ENCODE measurements around the gene FOXP4.

The FOXP4 gene

DNA sequence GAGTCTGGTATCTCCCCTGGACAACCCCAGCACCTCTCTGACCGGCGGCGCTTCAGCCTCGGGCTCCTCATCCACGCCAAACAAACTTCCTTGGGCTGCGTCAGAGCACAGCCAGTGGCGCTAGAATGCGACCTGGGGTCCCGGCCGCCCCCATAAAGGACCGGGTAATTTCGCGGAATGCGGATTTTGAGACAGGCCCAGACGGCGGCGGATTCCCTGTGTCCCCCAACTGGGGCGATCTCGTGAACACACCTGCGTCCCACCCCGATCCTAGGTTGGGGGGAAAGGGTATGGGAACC, 1.6 kb downstream of the FOXP4 start:
- Mint-ChIP-seq H3K27me3 (ENCODE audit: low read depth) (peaks cover 54% of the 10 kb centered on the region), H3K36me3 (ENCODE audit: low read depth) (peaks cover 25% of the 10 kb centered on the region), H3K9me3 (no peaks in the 10 kb centered on the region), H3K4me1 (peaks cover 45% of the 10 kb centered on the region), H3K4me3 (peak overlapping the region; percentile 97 to 98 (median 98)), H3K27ac (peak overlapping the region in 2 of 3 experiments; percentile 68 to 94)
- TF ChIP-seq, protein P1, sequence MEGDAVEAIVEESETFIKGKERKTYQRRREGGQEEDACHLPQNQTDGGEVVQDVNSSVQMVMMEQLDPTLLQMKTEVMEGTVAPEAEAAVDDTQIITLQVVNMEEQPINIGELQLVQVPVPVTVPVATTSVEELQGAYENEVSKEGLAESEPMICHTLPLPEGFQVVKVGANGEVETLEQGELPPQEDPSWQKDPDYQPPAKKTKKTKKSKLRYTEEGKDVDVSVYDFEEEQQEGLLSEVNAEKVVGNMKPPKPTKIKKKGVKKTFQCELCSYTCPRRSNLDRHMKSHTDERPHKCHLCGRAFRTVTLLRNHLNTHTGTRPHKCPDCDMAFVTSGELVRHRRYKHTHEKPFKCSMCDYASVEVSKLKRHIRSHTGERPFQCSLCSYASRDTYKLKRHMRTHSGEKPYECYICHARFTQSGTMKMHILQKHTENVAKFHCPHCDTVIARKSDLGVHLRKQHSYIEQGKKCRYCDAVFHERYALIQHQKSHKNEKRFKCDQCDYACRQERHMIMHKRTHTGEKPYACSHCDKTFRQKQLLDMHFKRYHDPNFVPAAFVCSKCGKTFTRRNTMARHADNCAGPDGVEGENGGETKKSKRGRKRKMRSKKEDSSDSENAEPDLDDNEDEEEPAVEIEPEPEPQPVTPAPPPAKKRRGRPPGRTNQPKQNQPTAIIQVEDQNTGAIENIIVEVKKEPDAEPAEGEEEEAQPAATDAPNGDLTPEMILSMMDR (IDR thresholded peaks at IDR 0.05; ENCODE audit: unreplicated experiment in 3 of 3), result no peak

DNA sequence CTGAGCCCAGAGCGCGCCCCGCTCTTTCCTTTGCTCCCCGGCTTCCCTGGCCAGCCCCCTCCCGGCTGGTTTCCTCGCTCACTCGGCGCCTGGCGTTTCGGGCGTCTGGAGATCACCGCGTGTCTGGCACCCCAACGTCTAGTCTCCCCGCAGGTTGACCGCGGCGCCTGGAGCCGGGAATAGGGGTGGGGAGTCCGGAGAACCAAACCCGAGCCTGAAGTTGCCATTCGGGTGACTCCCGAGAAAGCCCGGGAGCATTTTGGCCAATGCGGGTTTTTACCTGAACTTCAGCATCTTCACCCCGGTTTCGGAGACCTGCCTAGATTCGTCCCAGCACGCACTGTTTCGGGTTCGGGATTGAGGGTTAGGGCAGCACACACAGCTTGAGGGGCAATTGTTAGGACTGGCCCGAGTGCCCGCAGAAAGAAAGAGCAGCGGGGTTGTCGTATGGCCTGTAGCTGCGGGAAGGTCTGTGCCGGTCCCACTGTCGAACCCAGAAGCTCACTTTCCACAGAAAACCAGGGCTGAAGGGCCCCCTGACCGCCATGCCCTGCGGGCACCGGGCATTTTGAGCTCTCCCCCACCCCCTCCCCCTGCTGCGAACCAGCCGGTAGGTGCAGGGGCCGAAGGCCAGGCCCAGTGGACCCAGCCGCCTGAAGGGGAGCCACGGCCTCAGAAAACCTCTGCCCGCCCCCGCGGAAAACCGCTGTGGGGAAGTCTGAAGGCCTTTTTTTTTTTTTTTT, 2.1 kb downstream of the FOXP4 start:
- H3K4me3 Mint-ChIP-seq, result peak overlapping the region; percentile 97 to 98 (median 98)
- H3K36me3 Mint-ChIP-seq (ENCODE audit: low read depth), result peaks cover 26% of the 10 kb centered on the region

DNA sequence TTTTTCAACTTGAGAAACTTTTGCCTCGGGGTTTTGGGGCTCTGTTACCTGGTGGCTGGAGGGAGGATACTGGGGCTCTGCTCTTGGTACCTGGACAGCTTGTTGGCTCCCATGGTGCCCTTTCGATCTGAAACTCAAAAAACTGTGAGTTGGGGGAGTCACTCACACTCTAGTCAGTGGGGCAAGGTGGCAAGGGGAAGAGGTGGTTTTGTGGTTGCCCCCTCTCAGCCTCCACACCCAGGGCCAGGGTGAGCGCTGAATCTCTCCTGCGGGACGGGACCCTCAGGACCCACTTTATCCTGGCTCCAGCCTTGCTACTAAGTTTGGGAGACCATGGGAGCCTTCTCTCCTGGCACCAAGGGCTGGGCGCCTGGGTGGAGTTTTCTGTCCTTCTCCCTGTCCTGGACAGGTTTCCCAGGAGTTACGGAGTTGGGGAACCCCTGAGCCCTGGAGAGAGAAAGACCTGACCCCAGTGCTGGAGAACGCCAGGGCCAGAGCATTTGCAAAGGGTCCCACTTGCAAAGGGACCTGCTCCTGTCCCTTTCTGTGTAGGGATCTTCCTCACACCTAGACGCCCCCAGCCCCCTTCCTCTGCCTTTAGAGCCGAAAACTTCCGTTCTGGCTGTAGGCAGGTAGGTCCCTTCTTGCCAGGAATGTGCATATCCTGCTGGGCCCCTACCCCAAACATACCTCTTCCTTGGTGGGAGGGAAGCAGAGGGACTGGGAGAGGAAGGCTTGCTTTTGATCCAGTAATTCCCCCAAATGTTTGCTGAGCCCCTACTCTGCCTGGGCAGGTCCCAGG, 2.9 kb downstream of the FOXP4 start:
- H3K4me1 Mint-ChIP-seq, result peaks cover 49% of the 10 kb centered on the region
- TF ChIP-seq, protein P1 (IDR thresholded peaks at IDR 0.05; ENCODE audit: unreplicated experiment in 3 of 3), result no peak
- no peak overlapping the region for H3K27ac Mint-ChIP-seq
- peaks cover 44% of the 10 kb centered on the region for H3K27me3 Mint-ChIP-seq (ENCODE audit: low read depth)
- H3K4me3 Mint-ChIP-seq, result peak overlapping the region; percentile 88 to 97 (median 89)
- H3K9me3 Mint-ChIP-seq, result no peaks in the 10 kb centered on the region
- peaks cover 29% of the 10 kb centered on the region for H3K36me3 Mint-ChIP-seq (ENCODE audit: low read depth)

More for the DNA sequence above, 2.1 kb downstream of the FOXP4 start:
- TF ChIP-seq, protein P1 (IDR thresholded peaks at IDR 0.05; ENCODE audit: unreplicated experiment in 3 of 3), result no peak
- Mint-ChIP-seq H3K27ac (peak overlapping the region in 1 of 3 experiments; percentile 20), H3K4me1 (peaks cover 46% of the 10 kb centered on the region), H3K27me3 (ENCODE audit: low read depth) (peaks cover 51% of the 10 kb centered on the region), H3K9me3 (no peaks in the 10 kb centered on the region)

DNA sequence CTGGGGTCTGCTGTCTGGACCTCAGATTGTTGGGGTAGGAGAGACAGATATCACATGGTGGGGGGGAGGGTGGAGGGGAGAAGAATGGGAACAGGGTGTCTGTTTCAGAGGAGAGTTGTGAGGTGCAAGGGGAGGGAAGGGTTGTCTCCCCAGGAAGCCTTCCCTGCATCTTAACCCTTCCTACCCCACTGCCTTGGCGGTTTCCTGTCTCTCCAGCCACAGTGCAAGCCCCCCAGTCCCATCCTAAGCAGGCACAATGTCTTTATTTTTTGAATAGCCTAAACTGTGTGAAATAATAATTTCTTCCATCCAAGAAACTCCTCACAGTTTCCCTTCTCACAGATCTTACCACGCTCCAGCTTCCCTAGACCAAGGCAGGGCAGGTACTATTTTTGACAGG, 3.5 kb downstream of the FOXP4 start:
- H3K4me1 Mint-ChIP-seq, result peaks cover 47% of the 10 kb centered on the region
- no peaks in the 10 kb centered on the region for H3K9me3 Mint-ChIP-seq
- H3K27me3 Mint-ChIP-seq (ENCODE audit: low read depth), result peaks cover 37% of the 10 kb centered on the region
- peak overlapping the region; percentile 88 to 97 (median 89) for H3K4me3 Mint-ChIP-seq
- TF ChIP-seq, protein P1 (IDR thresholded peaks at IDR 0.05; ENCODE audit: unreplicated experiment in 3 of 3), result no peak
- peaks cover 29% of the 10 kb centered on the region for H3K36me3 Mint-ChIP-seq (ENCODE audit: low read depth)
- H3K27ac Mint-ChIP-seq, result peak overlapping the region in 1 of 3 experiments; percentile 48

DNA sequence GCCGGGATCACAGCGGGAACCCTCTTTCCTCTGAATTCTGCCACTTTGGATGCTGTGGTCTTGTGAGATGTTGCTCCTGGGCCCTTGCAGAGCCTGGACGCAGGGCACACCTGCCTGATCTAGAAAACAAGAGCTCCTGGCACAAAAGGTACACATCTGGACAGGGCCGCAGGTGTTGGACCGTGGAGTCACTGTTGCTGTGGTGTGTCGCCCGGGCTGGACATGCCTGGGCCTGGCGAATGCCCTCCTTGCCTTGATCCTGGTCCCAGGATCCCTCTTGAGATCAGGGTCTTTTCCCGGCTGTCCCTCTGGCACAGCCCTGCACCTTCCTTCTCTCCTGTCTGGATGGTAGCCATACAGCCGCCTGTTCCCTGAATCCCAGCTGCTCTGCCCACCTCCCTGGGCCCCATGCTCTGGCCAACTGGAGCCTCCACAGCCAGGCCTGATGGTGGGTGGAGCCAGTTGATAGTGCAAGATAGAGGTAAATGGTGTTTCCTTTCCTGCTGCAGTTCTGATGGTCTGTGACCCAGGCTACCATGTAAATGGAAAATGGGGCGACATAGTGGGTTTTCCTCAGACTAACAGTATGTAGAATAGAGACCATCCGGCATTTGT, 5.0 kb downstream of the FOXP4 start:
- H3K36me3 Mint-ChIP-seq (ENCODE audit: low read depth), result peaks cover 29% of the 10 kb centered on the region
- peak overlapping the region in 1 of 3 experiments; percentile 36 for H3K27ac Mint-ChIP-seq
- peaks cover 32% of the 10 kb centered on the region for H3K4me1 Mint-ChIP-seq
- peaks cover 24% of the 10 kb centered on the region for H3K27me3 Mint-ChIP-seq (ENCODE audit: low read depth)
- no peaks in the 10 kb centered on the region for H3K9me3 Mint-ChIP-seq
- TF ChIP-seq, protein P1 (IDR thresholded peaks at IDR 0.05; ENCODE audit: unreplicated experiment in 3 of 3), result no peak
- H3K4me3 Mint-ChIP-seq, result peak overlapping the region; percentile 21 to 89 (median 25)
